Endodermal cell (in vitro differentiated cells): ENCODE results near the gene KDM7A. TPM values are rescaled to one million over a fixed set of nuclear protein-coding genes. Genes with fewer than 3 reads are reported as not detected.

Experiments
- DNase-seq: peaks from one replicate; pipeline ENCODE4 v3.0.0-alpha.2; 2017
- H3K27ac ChIP-seq: 2 replicates; pipeline ENCODE4 v1.5.1; 2013; ENCODE audit warnings: mild to moderate bottlenecking, low read depth, low read length, moderate library complexity
- H3K27me3 ChIP-seq: 2 replicates; pipeline ENCODE4 v1.6.1; 2013; ENCODE audit warnings: mild to moderate bottlenecking, low read length, moderate library complexity; ENCODE audit not compliant: insufficient read depth, control insufficient read depth, poor library complexity, severe bottlenecking
- H3K36me3 ChIP-seq: 2 replicates; pipeline ENCODE4 v1.7.0; 2013; ENCODE audit warnings: mild to moderate bottlenecking, low read length, moderate library complexity; ENCODE audit not compliant: control insufficient read depth, insufficient read depth
- H3K4me1 ChIP-seq: one replicate; pipeline ENCODE4 v1.7.0; 2013; ENCODE audit warnings: low read length; ENCODE audit not compliant: control insufficient read depth, insufficient read depth
- H3K4me3 ChIP-seq: 2 replicates; pipeline ENCODE4 v1.5.1; 2013; ENCODE audit warnings: mild to moderate bottlenecking, low read length, moderate library complexity
- H3K9ac ChIP-seq: 2 replicates; pipeline ENCODE4 v1.6.1; 2013; ENCODE audit warnings: mild to moderate bottlenecking, low read length, moderate library complexity; ENCODE audit not compliant: poor library complexity, severe bottlenecking; ENCODE audit errors: extremely low read depth
- H3K9me3 ChIP-seq: 2 replicates; pipeline ENCODE4 v1.6.1; 2013; ENCODE audit warnings: mild to moderate bottlenecking, low read length, moderate library complexity; ENCODE audit not compliant: control insufficient read depth
- H3K27ac Mint-ChIP-seq: 2 replicates; pipeline ENCODE4 v1.8.0; 2020; ENCODE audit warnings: mixed read lengths
- H3K27me3 Mint-ChIP-seq: 2 replicates; pipeline ENCODE4 v1.8.0; 2021; ENCODE audit warnings: mild to moderate bottlenecking, mixed read lengths; ENCODE audit not compliant: insufficient read depth
- H3K36me3 Mint-ChIP-seq: 2 replicates; pipeline ENCODE4 v1.8.0; 2020; ENCODE audit warnings: low read depth, mixed read lengths
- H3K4me1 Mint-ChIP-seq: 2 replicates; pipeline ENCODE4 v1.8.0; 2020; ENCODE audit warnings: mixed read lengths
- H3K4me3 Mint-ChIP-seq: 2 replicates; pipeline ENCODE4 v1.8.0; 2020; ENCODE audit warnings: mild to moderate bottlenecking, moderate library complexity, mixed read lengths
- H3K9me3 Mint-ChIP-seq: 2 replicates; pipeline ENCODE4 v1.8.0; 2020; ENCODE audit warnings: mild to moderate bottlenecking, mixed read lengths
- CTCF ChIP-seq: fragments of 200-600 bp; sonication (generic); conservative IDR thresholded peaks from 2 replicates; pipeline ENCODE4 v1.5.0; 2021; ENCODE audit warnings: antibody characterized with exemption, mild to moderate bottlenecking
- WGBS, 2 experiments: methylation state at CpG; one replicate each; pipeline versions ENCODE4 v1.1.5 to v1.1.7; 2013; ENCODE audit warnings: missing lambda C conversion rate in 2 of 2, mixed read lengths in 1 of 2; ENCODE audit not compliant: insufficient coverage in 1 of 2, insufficient read length in 1 of 2; 5-methylcytosine and 5-hydroxymethylcytosine counted together
- long read RNA-seq, 4 experiments: library from polyadenylated mRNA in 2 of 4; library from RNA in 1 of 4; library from capped mRNA in 1 of 4; stranded (forward) in 3 of 4; unstranded in 1 of 4; transcript quantifications; one replicate each; pipeline ENCODE4 v2.0.0, GENCODE V29; 2020 to 2021; ENCODE audit warnings: inconsistent platforms in 1 of 4
- polyA plus RNA-seq, 2 experiments: library from polyadenylated mRNA; stranded (reverse); fragments of 50-300 nt; gene quantifications; one replicate each; pipeline ENCODE4 v1.2.3, GENCODE V29; 2013
- total RNA-seq, 2 donors: library from RNA; stranded (reverse); fragmentation: NEBNext Ultra II Directional in 1 of 2; extraction: Animal tissue kit (Norgen Biotek cat#: 25700) in 1 of 2; gene quantifications; 2 replicates in 1 of 2; 3 replicates in 1 of 2; pipeline ENCODE4 v1.2.1, GENCODE V29; 2021

Gene KDM7A
- total RNA-seq, result 10 to 100 TPM; 22.9 to 24.5 TPM
- 12.5 TPM for polyA plus RNA-seq (2013, experiment 1 of 2)
- 11.5 TPM for polyA plus RNA-seq (2013, experiment 2 of 2)
- long read RNA-seq, experiment 1, partial matches to known transcripts, result 1 of 12 reads
- long read RNA-seq, experiment 1, other reads (novel, unspliced or antisense), result 11 of 12 reads
- long read RNA-seq, experiment 2, full-length matches to known transcripts, result 10 of 21 reads
- long read RNA-seq, experiment 2, partial matches to known transcripts, result 2 of 21 reads
- long read RNA-seq, experiment 2, other reads (novel, unspliced or antisense), result 9 of 21 reads
- long read RNA-seq, experiment 3, full-length matches to known transcripts, result 2 of 10 reads
- long read RNA-seq, experiment 3, partial matches to known transcripts, result 5 of 10 reads
- long read RNA-seq, experiment 3, other reads (novel, unspliced or antisense), result 3 of 10 reads
- long read RNA-seq, experiment 4, partial matches to known transcripts, result 1 of 4 reads
- long read RNA-seq, experiment 4, other reads (novel, unspliced or antisense), result 3 of 4 reads

- 0 to 1% methylated on average over 30 to 132 of the region's 132 CpGs for WGBS, 2 experiments
- TF ChIP-seq CTCF, result no peak
- Histone ChIP-seq H3K4me1 (no peaks in the 10 kb centered on the region), H3K4me3 (peak within 1 kb of the TSS; percentile 93), H3K9ac (peak within 1 kb of the TSS; percentile 68), H3K36me3 (no peaks in the 10 kb centered on the region), H3K27me3 (peaks cover 27% of the 10 kb centered on the region), H3K27ac (peak within 1 kb of the TSS; percentile 95), H3K9me3 (no peaks in the 10 kb centered on the region)
- Mint-ChIP-seq H3K9me3 (peaks cover 3% of the 10 kb centered on the region), H3K36me3 (peaks cover 7% of the 10 kb centered on the region), H3K4me3 (peak within 1 kb of the TSS; percentile 78), H3K4me1 (peaks cover 10% of the 10 kb centered on the region), H3K27me3 (peaks cover 31% of the 10 kb centered on the region), H3K27ac (peak within 1 kb of the TSS; percentile 84)
- peak; percentile 91 for DNase-seq
Observed at GRCh38 chr7:140176811-140177702, at the start of gene KDM7A. TSS of gene KDM7A (minus strand) at chr7:140176983. CDS start at chr7:140176937, 46 bp downstream.

GRCh38 chr7:140225562-140226249 lies 48.9 kb upstream of the KDM7A start:
- Mint-ChIP-seq H3K9me3 (no peaks in the 10 kb centered on the region), H3K27ac (no peak overlapping the region), H3K27me3 (peaks cover 6% of the 10 kb centered on the region), H3K36me3 (no peaks in the 10 kb centered on the region), H3K4me1 (peaks cover 21% of the 10 kb centered on the region), H3K4me3 (no peak overlapping the region)
- Histone ChIP-seq H3K9ac (no peak overlapping the region), H3K27ac (no peak overlapping the region), H3K27me3 (peaks cover 10% of the 10 kb centered on the region), H3K36me3 (no peaks in the 10 kb centered on the region), H3K4me3 (no peak overlapping the region), H3K9me3 (no peaks in the 10 kb centered on the region), H3K4me1 (peaks cover 3% of the 10 kb centered on the region)
- no peak for DNase-seq
- WGBS, 2 experiments, result 89 to 93% methylated on average over 5 of the region's 5 CpGs
- no peak for TF ChIP-seq CTCF
